GM19397 (cell line): ENCODE data around the gene SPINDOC.
A peak's percentile ranks its signal among the peaks of the same experiment; 100 is the strongest.

Experiments
- ATAC-seq: cut with Tn5 transposase; IDR thresholded peaks from one replicate; pipeline ENCODE4 v1.9.1; 2021; ENCODE audit warnings: mild to moderate bottlenecking, moderate library complexity; ENCODE audit not compliant: unreplicated experiment

SPINDOC gene

DNA sequence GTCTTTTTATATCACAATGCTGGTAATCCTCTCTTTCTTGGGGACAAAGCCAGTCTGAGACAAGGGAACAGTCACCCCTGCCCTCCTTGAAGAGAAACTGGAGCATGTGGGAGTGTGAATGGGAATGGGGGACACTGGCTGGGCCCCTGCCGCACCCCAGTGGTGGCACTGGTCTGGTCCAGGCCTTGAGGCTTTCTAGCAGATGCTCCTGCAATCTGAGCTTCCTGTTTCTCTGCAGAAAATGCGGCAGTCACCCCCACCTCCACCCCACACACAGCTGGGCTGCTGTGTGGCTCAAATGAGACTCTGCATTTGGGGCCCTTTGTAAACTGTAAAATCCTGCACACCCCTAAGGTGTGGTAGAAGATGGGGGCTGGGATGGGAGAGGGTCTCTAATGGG lies 19.1 kb downstream of the SPINDOC start:
- ATAC-seq = no peak

DNA sequence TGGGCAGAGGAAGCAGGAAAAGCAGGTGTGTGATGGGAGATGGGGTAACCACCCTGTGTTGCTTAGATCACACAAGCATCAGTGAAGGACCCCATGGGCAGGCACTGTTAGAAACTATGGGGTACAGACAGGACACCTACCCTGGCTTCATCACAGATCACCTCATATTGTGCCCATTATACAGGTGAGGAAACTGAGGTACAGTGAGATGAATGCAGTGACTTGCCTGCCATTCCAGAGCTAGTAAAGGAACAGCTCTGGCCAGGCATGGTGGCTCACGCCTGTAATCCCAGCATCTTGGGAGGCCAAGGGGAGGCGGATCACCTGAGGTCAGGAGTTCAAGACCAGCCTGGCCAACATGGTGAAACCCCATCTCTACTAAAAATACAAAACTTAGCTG lies 19.8 kb downstream of the SPINDOC start:
- no peak for ATAC-seq

DNA sequence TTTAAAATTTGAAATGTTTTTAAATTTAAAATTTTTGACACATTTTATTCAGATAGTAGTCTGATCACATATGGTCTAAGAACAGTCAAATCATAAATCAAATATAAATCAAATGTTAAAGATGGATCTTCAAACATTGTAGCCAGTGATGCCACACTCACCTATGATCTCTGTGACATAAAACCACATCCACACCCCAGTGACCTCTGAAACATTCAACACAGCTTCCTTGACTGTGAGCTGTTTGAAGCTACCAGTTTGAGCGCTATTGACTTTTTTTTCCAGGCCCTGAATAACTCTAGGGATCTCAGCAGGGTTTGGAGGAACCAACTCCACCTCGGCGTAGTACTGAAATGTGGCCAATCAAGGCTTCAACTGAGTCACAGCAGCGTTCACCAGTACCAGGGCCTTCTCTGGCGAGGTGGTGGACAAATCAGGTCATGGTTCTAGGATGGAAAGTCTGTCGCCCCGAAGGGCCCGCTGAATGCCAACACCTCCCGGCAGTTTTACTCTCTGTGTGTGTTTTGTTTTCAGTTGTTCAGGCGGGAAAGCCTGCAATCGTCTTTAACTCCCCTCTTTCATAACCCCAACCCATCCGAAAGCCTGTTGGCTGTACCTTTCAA lies 21.4 kb downstream of the SPINDOC start:
- no peak for ATAC-seq

DNA sequence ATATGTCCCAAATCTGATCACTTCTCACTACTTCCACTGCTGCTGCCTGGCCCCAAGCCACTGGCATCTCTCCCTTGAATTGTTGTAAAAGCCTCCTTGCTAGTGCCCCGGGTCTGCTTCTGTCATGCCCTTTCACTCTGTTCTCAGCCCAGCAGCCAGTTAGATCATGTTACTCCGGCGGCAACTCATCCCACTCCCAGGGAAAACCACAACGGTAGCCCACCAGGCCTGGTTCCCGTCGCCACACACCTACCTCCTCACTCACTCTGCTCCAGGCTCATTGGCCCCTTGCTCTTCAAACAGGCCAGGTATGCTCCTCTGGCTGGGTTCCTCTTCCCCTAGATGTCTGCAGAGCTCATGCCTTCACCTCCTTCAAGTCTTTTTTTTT lies 21.9 kb downstream of the SPINDOC start:
- no peak for ATAC-seq

DNA sequence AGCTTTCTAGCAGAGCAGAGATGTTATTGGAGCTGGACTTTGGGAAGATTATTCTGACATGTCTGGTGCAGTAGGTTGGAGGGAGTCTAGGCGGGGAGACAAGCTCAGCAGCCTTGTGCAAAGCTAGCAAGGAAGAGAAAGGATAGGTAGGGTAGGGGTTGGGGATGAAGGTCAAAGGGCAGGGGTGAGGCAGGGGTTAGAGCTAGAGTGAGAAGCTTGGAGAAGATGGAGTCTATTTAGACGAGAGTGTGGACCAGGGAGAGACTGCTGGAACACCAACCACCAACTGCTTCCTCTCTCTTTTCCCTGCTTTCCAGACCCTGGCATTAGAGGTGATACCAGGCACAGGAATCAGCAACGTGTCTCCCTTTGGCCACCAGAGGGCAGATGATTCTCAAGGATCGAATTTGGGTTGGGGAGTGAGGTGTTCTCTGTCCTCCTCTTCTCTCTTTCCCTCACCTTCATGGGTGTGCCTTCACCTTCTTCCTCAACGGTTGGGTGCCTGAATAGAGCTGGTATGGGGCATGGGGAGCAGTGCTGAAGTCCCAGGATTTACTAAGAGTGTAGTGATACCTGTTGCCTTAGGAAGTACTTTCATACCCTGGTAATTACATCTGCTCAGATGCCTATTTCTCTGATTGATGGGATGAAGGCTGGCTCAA lies 23.9 kb downstream of the SPINDOC start:
- no peak for ATAC-seq

DNA sequence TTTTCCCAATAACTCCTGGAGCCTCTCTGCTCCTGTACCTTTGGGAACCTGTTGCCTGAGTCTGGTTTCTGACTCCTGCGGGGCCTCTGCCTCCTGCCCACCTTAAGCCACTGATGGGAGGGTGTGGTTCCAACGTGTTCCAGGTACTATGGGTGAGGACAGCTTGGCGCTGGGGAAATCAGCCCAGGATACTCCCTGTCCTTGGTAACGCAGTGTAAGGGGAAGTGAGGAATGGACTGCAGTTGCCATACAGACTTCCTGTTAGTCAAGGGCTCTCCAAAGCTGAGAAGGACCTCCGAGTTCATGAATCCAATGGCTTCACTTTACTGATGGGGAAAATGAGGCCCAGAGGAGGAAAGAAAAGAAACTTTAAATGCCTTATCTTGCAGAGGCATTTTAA lies 24.5 kb downstream of the SPINDOC start:
- ATAC-seq = no peak

DNA sequence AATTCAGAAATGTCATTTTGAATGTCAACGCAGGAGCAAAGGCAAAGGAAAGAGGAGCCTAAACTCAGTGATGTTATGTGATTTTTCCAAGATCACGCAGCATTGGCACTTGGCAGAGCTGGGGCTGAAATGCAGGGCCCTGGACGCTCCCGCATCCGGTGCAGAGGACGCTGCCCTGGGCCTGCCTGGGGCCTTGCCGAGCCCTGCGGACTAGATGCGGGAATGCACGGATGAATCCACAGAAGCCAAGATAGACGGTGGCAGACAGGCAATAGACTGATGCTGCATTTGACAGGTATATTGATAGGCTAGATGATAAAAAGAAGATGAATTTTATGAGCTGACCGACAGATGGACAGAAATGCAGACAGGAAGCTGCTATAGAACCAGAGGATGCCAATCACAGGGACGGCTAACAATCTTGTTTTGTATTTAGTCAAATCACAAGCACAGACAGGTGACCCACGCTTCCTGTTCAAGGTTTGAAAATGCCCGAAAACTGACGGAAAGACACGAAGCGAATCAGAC lies 25.0 kb downstream of the SPINDOC start:
- no peak for ATAC-seq

DNA sequence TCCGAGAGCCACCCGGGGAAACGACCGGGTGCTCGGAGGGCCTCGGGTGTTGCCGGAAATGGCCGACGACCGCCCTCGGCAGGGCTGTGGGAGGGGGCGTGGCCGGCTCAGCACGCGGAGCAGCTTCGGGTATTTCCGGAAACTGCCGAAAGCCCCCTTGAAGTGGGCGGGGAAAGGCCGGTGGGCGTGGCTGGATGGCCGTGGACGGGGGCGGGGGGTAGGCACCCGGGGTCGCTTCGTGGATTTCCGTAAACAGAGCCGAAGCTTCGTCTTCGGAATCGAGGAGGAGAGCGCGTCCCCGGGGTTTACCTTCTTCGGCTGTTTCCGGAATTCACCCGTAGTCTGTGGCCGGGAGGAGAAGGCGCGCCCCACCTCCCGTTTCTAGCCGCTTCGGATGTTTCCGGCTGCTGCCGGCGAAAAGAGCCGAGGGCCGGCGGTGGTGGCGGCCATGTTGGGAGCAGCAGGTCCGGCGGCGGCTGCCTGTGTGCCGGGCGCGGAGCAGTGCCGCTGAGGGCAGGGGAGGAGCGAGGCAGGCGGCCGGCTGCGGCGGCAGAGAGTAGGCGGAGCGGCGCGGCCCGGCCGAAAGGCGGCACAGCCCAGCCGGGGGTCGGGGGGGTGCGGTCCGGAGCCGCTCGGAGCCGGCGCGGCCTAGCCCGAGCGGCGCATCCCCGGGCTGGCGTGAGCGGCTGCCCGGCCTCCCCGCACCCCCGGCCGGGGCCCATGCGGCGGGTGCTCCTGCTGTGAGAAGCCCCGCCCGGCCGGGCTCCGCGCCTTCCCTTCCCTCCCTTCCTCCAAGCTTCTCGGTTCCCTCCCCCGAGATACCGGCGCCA lies 25.6 kb downstream of the SPINDOC start, which contains the start of gene MARK2:
MARK2 (plus strand) TSS at position 433 of the 830 bp plus-strand sequence; CDS start at position 830, 397 bp downstream.
- peak; percentile 75 for ATAC-seq

DNA sequence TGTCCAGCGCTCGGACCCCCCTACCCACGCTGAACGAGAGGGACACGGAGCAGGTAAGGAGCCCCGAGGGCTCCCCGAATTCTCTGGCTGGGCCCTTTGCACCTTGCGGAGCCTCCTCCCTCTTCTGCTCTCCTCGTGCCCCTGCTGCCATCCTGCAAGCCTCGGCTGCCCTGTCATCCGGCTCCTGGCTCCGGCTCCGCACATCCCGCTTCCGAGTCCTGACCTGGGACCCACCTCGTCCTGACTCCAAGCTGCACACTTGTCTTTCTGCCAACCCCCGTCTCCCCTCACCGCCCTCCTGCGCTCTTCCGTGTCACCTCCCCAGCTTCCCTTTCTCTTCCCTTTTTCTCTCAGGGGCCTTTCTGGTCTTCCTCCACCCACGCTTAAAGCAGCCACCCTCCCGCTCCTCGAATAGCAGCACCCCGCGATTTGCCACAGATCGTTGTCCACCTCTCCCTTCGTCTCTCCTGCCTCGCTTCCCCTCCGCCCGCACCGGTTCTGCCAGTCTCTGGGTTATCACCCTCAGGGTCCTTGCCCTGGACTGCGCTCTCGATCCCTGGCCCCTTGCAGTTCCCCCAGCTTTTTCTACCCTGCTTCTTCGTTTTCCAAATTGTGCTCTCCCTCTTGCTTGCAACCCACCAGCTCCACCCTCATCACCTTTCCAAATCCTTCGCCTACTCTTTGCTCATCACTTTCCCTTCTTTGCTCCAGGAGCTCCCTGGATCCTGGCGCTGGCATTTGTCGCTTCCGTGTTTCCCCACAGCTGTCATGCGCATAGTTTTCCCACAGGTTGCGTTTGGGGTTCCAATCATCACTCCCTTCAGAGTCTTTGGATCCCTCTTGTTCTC lies 26.5 kb downstream of the SPINDOC start:
- ATAC-seq = no peak

DNA sequence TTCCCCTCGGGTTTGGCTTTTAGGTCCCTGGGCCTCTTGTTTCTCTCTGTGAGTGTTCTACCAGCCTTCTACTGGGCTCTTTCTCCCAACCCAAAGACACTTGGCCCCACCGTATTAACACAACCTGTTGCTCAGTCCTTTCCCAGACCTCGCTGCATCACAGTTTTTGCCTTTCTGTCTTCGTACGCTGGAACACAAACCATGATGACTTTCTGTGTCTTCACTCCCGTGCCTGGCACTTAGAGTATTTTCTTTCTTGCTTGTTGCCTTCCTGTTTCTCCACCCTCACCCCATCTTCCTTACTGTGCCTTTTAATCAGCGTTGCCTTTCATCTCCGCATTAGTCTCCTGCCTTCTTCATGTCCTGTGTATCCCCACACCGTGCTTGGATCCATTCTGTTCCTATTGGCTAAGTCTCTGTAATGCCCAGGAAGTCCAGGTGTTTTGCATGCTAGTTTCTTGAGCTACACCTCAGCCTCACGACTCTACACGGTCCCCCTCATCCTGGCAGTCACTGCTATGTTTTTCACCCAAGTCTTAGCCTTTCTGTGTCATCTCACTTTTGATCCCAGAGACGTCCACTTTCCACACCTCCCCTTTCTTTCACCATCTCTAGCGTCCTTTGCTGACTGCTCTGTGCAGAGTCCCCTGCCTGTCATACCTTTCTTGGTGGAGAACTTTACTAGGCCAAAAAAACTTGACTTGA lies 27.3 kb downstream of the SPINDOC start:
- no peak for ATAC-seq

DNA sequence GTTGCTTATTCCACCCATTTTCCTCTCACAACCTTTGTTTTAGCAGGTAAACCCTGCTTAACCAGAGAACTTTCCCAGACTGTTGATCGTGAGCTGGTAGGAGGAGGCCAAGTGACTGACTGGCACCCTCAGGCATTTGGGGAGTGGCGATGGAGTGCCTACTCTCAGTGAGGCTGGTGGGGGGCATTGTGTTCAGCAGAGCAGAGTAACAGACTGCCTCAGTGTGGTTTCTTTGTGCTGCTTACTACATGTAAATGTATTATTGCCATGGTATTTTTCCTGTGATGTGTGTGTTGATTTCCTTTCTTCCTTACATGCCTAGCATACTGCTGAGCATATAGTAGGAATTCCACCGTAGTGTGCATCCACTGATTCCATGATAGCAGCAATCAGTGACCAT lies 28.3 kb downstream of the SPINDOC start:
- no peak for ATAC-seq

DNA sequence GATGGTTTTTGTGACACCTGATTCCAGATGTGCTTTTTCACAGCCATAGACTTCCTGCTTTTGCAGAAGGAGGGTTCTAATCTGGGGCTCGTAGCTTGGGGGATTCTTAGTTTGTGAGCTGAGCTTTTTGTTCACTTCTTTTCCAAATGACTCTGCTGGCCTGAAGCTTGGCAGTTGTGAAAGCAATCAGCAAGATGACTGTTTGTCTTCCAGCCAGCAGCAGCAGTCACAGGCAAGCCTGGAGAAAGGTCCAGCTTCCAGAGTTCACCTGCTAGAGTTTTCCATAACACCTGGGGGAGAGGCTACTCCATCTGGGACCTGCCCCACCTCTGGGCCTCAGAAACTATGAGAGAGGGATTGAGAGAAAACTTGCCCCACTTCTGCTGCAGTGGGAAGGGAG lies 29.8 kb downstream of the SPINDOC start:
- ATAC-seq = no peak

DNA sequence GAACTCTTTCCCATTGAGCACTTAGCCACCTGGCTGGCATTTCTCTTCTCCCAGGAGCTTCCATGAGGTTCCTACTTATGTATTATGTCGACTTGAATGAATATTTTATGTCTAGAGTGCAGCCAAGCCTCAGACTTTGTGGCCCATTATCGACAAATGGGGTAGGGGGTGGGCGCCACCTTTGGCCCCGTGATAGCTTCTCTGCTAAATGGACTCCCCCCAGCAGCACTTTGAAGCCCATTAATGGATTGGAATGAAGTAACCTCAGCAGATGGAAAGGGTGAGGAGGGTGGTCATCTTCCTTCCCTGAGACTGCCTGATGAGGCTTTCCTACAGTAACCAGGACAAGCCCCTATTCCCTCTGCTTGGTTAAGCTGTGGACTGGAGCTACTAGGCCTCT lies 31.6 kb downstream of the SPINDOC start:
- ATAC-seq = no peak

DNA sequence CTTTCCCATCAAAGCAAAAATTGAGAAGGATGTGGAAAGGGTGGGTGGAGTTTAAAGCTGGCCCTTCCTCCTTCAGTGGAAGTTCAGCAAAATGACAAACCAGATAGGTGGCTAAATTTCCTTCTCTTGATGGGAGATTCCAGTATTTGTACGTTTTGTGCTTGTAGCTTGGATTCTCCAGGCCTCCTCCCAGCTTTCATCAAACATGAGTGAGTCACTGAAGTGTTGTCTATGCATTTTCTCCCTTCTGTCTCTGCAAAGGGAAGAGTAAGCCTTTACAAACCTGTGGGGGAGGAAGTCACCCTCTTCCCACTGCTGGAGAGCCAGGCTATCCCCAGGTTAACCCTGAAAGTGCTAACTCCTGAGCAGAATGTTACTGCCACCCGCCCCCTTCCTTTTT lies 32.0 kb downstream of the SPINDOC start:
- no peak for ATAC-seq

DNA sequence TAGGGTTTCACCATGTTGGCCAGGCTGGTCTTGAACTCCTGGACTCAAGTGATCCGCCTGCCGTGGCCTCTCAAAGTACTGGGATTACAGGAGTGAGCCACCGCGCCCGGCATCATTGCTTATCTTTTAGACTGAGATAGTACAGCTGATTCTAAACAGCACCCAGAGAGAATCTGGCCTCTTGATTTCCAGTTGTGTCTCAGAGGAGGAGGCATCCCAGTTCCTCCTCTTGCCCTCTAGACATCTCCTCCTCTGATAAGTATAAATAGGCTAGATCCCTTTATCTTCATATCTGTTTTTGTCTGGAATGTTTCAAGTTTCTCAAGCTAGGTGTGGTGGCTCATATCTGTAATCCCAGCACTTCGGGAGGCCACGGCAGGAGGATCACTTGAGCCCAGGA lies 32.7 kb downstream of the SPINDOC start:
- no peak for ATAC-seq

DNA sequence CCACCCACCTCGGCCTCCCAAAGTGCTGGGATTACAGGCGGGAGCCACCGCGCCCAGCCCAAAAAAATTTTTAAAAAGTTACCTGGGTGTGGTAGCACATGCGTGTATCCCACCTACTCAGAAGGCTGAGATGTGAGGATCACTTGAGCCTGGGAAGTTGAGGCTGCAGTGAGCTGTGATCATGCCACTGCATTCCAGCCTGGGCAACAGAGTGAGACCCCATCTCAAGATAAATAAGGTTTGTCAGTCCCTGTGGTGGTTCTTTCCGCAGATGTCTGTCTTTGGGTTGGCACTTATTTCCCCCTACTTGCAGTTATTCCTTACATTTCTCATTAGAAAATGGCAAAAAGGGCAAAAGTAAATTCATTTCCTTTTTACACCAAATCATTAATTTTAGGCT lies 33.6 kb downstream of the SPINDOC start:
- no peak for ATAC-seq

DNA sequence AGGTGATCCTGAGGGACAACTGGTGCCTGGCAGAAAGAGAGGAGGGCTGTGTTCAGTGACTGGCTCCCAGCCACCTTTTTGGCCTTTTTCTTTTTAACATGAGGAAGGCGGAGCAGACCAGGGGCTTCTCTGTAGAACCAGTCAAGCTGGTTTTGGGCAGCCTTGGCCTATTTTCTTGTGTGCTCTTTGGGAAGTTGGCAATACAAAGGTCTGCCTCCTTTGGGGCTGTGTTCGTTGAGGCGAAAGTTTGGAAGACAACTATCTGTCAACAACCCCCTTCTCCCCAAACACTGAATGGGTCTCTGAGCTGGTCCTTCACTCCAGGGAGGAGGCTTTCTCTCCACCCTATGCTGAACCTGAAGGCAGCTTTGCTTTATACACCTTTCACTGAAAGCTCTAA lies 34.1 kb downstream of the SPINDOC start:
- no peak for ATAC-seq

DNA sequence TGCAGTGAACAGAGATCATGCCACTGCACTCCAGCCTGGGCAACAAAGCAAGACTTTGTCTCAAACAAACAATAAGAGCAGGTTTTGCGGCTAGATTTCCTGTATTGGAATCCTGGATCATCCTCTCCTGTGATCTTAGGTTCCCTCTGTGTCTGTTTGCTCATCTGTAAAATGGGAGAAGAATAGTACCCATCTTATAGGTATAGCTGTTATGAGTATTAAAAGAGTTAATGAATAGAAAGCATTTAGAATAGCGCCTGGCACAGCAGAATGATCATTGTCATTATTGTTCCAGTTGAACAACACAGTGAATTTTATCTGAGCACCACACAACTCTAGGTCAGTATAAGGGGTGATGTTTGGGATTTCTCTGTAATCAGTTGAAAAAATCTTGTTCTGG lies 36.4 kb downstream of the SPINDOC start:
- ATAC-seq = no peak

DNA sequence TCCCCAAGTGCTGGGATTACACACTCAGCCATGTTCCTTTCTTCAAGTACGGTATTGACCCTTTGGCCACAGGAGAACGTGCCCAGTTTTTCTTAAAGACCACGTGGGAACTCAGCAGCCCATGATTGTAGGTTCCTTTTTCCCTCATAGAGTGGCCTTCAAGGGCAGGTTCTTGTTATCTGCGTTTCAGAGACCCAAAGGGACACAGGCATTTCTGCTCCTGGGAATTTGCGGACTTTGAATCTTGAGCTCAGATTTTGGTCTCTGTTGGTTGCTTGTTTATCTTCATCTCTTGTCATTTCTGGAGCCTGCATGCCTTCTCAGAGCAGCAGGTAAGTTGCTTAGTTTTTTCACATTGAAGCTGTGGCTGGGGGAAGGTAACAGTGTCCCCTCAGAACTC lies 37.7 kb downstream of the SPINDOC start:
- no peak for ATAC-seq

DNA sequence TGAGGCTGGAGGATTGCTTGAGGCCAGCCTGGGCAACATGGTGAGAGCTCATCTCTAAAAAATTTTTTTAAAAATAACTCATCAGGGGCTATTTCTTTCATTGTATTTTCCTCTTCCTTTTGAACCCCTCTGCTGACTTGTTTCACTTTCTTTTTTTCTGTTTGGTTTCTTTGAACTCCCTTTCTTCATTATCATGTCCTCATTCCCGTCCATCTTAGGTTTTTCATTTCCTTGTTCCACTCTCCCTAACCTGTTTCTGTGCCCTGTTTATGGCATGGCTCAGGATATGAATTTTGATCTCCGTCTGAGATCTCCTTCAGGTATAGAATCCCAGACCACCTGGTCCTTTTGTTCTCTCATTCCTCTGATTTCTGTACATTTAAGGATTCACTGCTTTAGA lies 38.1 kb downstream of the SPINDOC start:
- ATAC-seq = no peak
